ENCODE measurements around the gene ITGB2.
"Not testable (repeated sequence)": the region's sequence is repeated elsewhere in the genome, so short reads cannot be mapped to it uniquely, and the experiment has no call there.

ITGB2 gene

GRCh38 chr21:44884097-44884496 is 36.6 kb downstream of the ITGB2 start:
- no peak for DNase-seq (ENCODE audit: low spot score)

GRCh38 chr21:44883250-44883649 is 37.4 kb downstream of the ITGB2 start:
- no peak for DNase-seq (ENCODE audit: low spot score)

GRCh38 chr21:44881198-44881872 is 39.4 kb downstream of the ITGB2 start:
- no peak for DNase-seq (ENCODE audit: low spot score)

- no peak for DNase-seq (ENCODE audit: low spot score)
These were observed 40.1 kb downstream of the ITGB2 start for GRCh38 chr21:44880405-44881197.

- not testable (repeated sequence) for DNase-seq (ENCODE audit: low spot score)
These were observed 41.5 kb downstream of the ITGB2 start for GRCh38 chr21:44879238-44879637.

GRCh38 chr21:44878053-44878982 is 42.4 kb downstream of the ITGB2 start:
- no peak for DNase-seq (ENCODE audit: low spot score)

- no peak for DNase-seq (ENCODE audit: low spot score)
These were observed 43.7 kb downstream of the ITGB2 start for GRCh38 chr21:44876849-44877575.

- peak; percentile 48 for DNase-seq (ENCODE audit: low spot score)
These were observed 45.4 kb downstream of the ITGB2 start for GRCh38 chr21:44875316-44875700.

- no peak for DNase-seq (ENCODE audit: low spot score)
These were observed 46.0 kb downstream of the ITGB2 start for GRCh38 chr21:44874497-44875315.

- DNase-seq (ENCODE audit: low spot score): no peak
These were observed 46.5 kb downstream of the ITGB2 start for GRCh38 chr21:44874240-44874496.

GRCh38 chr21:44873356-44874239 is 47.1 kb downstream of the ITGB2 start, which contains the start of gene PTTG1IP:
Gene PTTG1IP, minus strand, starts transcription at chr21:44873690. Its CDS starts 74 bp downstream, at chr21:44873616.
- DNase-seq (ENCODE audit: low spot score): peak; percentile 100

GRCh38 chr21:44872649-44873355 is 47.9 kb downstream of the ITGB2 start:
- no peak for DNase-seq (ENCODE audit: low spot score)

- no peak for DNase-seq (ENCODE audit: low spot score)
These were observed 48.4 kb downstream of the ITGB2 start for GRCh38 chr21:44872323-44872648.

GRCh38 chr21:44871576-44872269 is 49.0 kb downstream of the ITGB2 start:
- peak; percentile 45 for DNase-seq (ENCODE audit: low spot score)

- no peak for DNase-seq (ENCODE audit: low spot score)
These were observed 49.8 kb downstream of the ITGB2 start for GRCh38 chr21:44870748-44871495.

GRCh38 chr21:44869781-44870747 is 50.6 kb downstream of the ITGB2 start:
- peak; percentile 52 for DNase-seq (ENCODE audit: low spot score)

- no peak for DNase-seq (ENCODE audit: low spot score)
These were observed 52.0 kb downstream of the ITGB2 start for GRCh38 chr21:44868707-44869106.
